Astrocyte of the cerebellum (primary cell): ENCODE measurements around the gene QSER1.
A peak's percentile ranks its signal among the peaks of the same experiment; 100 is the strongest.

Experiments used
- DNase-seq: peaks from one replicate; pipeline ENCODE4 v3.0.0-alpha.2; 2011; ENCODE audit warnings: low read depth
- H3K4me3 ChIP-seq: 2 replicates; pipeline ENCODE4 v1.5.1; 2011; ENCODE audit warnings: mild to moderate bottlenecking, low read depth, low read length, moderate library complexity
- in situ Hi-C: cut with HindIII; loops from 2 replicates; pipeline ENCODE4 v1.10.0; 2017; ENCODE audit warnings: low sequenced_read_pairs
- TF ChIP-seq, protein P1 (sequence below): IDR thresholded peaks from 2 replicates; pipeline ENCODE4 v1.5.1; 2012; ENCODE audit warnings: low read length, low read depth, moderate library complexity, mild to moderate bottlenecking; ENCODE audit errors: missing control alignments

Gene QSER1

DNA sequence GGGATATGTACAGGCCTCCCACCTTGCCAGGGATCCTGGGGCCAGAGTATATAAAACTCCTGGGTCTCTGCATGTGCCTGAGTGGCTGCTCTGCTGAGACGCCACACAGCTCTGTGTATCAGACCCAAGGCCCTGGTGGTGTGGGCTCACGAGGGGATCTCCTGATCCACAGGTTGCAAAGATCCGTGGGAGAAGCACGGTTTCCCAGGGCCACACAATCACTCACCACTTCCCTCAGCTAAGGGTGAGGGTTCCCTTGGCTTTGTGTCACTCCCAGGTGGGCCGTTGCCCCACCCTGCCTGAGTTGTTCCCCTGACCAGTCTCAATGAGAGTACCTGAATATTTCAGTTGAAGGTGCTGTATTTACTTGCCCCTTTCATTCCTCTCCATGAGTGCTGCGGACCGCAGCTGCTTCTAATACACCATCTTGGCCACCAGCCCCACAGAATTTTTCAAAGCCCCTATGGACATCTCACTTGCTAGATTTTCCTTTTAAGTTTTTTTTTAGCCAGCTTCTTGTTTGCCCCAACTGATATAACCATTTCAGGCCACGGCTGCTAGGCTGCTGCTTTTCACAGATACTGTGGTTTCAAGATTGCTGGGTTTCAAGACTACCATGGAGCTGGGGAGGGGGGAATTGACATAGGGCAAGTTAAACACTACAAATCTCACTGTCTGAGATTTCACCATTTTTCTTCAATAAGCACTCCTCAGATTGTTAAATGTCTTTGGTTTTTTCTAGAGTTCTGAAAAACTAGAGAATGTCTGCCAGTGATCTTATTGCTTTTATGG lies 109.3 kb downstream of the QSER1 start:
- in situ Hi-C loops: no loop called here
- no peak overlapping the region for H3K4me3 ChIP-seq
- no peak for DNase-seq
- TF ChIP-seq, protein P1, sequence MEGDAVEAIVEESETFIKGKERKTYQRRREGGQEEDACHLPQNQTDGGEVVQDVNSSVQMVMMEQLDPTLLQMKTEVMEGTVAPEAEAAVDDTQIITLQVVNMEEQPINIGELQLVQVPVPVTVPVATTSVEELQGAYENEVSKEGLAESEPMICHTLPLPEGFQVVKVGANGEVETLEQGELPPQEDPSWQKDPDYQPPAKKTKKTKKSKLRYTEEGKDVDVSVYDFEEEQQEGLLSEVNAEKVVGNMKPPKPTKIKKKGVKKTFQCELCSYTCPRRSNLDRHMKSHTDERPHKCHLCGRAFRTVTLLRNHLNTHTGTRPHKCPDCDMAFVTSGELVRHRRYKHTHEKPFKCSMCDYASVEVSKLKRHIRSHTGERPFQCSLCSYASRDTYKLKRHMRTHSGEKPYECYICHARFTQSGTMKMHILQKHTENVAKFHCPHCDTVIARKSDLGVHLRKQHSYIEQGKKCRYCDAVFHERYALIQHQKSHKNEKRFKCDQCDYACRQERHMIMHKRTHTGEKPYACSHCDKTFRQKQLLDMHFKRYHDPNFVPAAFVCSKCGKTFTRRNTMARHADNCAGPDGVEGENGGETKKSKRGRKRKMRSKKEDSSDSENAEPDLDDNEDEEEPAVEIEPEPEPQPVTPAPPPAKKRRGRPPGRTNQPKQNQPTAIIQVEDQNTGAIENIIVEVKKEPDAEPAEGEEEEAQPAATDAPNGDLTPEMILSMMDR: no peak

DNA sequence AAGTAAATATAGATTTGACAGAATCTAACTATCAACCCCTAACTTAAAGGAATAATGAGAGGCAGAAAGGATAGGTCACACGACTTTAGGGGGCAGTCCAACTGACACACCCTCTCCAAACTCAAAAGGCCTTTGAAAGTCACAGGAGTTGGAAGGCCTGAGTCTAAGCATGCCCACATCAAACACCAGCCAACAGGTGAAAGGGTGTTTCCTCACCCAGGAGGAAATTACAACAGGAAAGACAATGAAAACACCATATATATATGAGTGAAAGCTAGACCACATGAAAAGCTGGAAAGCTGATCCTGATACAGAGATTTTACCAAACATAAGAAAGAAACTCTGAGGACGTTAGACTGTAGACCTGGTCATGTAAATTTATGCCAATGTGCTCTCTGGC lies 112.6 kb downstream of the QSER1 start:
- in situ Hi-C loops: no loop called here
- no peak for DNase-seq
- TF ChIP-seq, protein P1: no peak
- no peak overlapping the region for H3K4me3 ChIP-seq

DNA sequence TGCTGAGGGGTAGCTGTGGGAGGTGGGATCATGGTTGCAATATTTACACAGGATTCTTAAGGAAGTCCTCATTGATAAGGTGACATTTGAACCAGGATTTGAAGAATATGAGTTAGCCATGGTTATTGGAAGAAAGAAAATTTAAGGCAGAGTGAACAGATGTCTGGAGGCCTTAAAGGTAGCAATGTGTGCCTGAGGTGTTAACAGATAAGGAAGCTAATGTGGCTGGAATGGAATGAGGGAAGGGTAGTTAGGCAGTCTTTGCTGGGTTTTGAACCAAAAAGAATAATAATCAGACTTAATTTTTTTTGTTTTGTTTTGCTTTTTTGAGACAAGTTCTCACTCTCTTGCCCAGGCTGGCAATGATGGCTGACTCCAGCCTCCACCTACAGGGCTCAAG lies 113.4 kb downstream of the QSER1 start:
- TF ChIP-seq, protein P1: no peak
- no peak overlapping the region for H3K4me3 ChIP-seq
- DNase-seq: no peak
- in situ Hi-C loops: no loop called here

DNA sequence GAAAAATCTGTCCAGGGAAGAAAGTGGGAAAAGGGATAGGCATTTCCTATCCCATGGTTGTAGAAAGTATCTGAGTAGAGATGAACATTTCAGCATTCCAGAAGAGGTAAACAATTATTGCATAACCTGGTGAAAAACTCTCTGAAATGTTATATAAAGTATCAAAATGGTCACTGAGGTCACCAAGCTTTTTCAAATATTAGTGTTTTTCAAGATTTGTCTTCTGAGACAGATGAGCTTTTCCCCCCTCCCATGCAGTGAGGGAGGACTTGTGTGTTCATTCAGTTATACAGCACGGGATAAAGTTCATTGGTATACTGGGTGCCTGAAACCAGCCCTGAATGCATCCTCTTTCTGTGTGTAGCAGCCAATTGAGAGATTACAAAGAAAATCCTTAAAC lies 121.1 kb downstream of the QSER1 start:
- no peak for DNase-seq
- in situ Hi-C loops: no loop called here
- no peak overlapping the region for H3K4me3 ChIP-seq
- TF ChIP-seq, protein P1: no peak

DNA sequence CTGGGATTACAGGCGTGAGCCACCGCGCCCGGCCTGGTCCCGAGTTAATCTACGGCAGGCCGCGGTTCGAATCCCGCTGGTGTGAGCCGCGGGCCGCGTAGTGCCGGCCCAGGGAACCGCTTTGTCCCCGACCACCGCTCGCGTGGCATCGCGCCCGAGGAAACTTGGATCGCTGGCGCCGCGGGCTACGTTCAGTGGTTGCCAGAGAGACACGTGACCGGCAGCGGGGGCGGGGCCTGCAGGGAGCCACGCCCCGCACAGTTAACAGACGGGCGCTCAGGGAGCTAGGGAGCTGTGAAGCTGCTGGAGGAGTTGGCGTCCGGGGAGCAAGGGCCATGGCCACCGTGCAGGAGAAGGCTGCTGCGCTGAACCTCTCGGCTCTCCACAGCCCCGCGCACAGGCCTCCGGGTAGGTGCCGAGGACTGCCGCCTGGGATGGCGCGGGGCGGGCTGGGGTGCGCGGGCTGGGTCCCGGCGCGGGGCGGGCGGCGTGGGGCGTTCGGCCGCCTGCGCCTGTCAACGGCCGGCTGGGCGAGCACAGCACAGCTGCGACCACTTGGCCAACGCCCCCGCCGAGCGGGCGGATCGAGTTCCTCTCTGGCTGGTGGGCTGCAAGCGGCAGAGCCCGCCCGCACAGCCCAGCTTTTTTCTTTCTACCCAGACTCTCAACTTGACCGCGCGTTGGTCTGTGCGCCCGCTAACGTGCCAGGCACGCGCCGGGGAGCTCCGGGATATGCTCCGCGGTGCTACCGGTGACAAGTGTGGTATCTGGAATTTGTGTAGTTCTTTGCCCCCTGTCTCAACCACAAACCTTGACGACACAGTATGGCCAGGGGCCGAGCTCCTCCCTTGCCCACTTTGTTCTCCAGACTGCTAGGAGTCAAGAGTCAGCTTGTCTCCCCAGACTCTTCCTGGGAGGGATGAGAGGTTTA lies 123.3 kb downstream of the QSER1 start, which contains the start of gene DEPDC7:
DEPDC7 (plus strand) TSS at position 258 of the 931 bp plus-strand sequence; CDS start at position 336, 78 bp downstream.
- TF ChIP-seq, protein P1: no peak
- peak within 1 kb of the TSS; percentile 53 for H3K4me3 ChIP-seq
- in situ Hi-C loops: no loop called here
- DNase-seq: peak; percentile 75

DNA sequence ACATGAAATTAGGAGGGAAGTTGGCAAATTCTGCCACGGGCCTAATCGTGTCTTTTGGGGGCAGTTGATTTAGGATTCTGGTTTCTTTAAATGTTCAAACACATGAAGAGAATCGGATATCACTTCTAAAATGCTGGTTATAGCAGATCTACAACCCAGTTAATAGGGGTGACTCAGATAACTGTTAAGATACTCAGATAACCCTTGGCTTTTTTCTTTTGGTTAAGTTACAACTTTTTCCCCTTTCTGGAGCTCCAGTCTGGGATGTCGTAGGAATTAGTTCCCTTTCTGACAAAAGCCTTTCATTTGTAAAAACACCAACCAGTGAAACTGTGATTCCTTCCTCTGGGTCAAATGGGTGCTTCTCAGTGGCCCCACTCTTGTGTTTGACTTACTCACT lies 124.0 kb downstream of the QSER1 start:
- in situ Hi-C loops: no loop called here
- no peak for DNase-seq
- H3K4me3 ChIP-seq: peak overlapping the region; percentile 53
- TF ChIP-seq, protein P1: no peak
